A549 (cell line): ENCODE results near the gene PCBP3. TPM values are rescaled to one million over a fixed set of nuclear protein-coding genes. Genes with fewer than 3 reads are reported as not detected.
"Not testable (repeated sequence)": the region's sequence is repeated elsewhere in the genome, so short reads cannot be mapped to it uniquely, and the experiment has no call there.

Experiments used
- ATAC-seq, 2 experiments: fragments of 200-7000 bp in 1 of 2; fragments of >200 bp in 1 of 2; cut with Nextera tagmentation in 1 of 2; cut with Tn5 transposase in 1 of 2; 3 replicates each; pipeline versions ENCODE4 v1.8.0 to v1.9.1; 2018 to 2020; ENCODE audit warnings: mild to moderate bottlenecking in 1 of 2, moderate library complexity in 1 of 2
- CTCF ChIA-PET: fragments of 300-600 bp; sonication (Branson Sonifier 250); formaldehyde crosslinking; extraction: SDS; loops from one replicate; lab custom pipeline; 2021; ENCODE audit warnings: antibody characterized with exemption, inconsistent platforms; lab: Yijun Ruan, JAX
- POLR2A ChIA-PET: fragments of 350-600 bp; formaldehyde crosslinking; extraction: SDS; loops from one replicate; lab custom pipeline; 2021; ENCODE audit warnings: antibody characterized with exemption, inconsistent platforms; lab: Yijun Ruan, JAX
- DNase-seq, 2 experiments: peaks; one replicate each; pipeline versions ENCODE4 v3.0.0 to v3.0.0-alpha.2; 2011 to 2016; ENCODE audit warnings: low read depth in 1 of 2, low spot score in 1 of 2
- FAIRE-seq: peaks from 2 replicates; lab custom pipeline; 2011; peaks lifted over from hg19 to GRCh38; lab: Jason Lieb, UNC
- H3K27ac ChIP-seq, 2 experiments: fragments of >200 bp; sonication (Bioruptor Twin); formaldehyde crosslinking; 3 replicates each; pipeline ENCODE4 v1.5.1; 2016 to 2017
- H3K4me1 ChIP-seq: fragments of >200 bp; sonication (Bioruptor Twin); formaldehyde crosslinking; 3 replicates; pipeline ENCODE4 v1.6.1; 2016
- H3K4me2 ChIP-seq: fragments of >200 bp; sonication (Bioruptor Twin); formaldehyde crosslinking; 3 replicates; pipeline ENCODE4 v1.6.1; 2016
- H3K4me3 ChIP-seq: fragments of >200 bp; sonication (Bioruptor Twin); formaldehyde crosslinking; 3 replicates; pipeline ENCODE4 v1.5.1; 2016
- H3K9me3 ChIP-seq: fragments of >200 bp; sonication (Bioruptor Twin); formaldehyde crosslinking; 3 replicates; pipeline ENCODE4 v1.6.1; 2016
- CBX2 ChIP-seq: fragments of 200-600 bp; sonication (generic); IDR thresholded peaks from 2 replicates; pipeline ENCODE4 v1.6.1; 2016; ENCODE audit warnings: low read depth, mild to moderate bottlenecking, borderline replicate concordance
- CEBPB ChIP-seq, 2 experiments: fragments of >200 bp in 1 of 2; sonication (Bioruptor Twin) in 1 of 2; formaldehyde crosslinking in 1 of 2; IDR thresholded peaks; 2 replicates each; pipeline ENCODE4 v1.6.1; 2012 to 2016
- CHD2 ChIP-seq: fragments of 150-350 bp; IDR thresholded peaks from 2 replicates; pipeline ENCODE4 v1.6.1; 2014; ENCODE audit warnings: low read length; ENCODE audit not compliant: partially characterized antibody
- CHD4 ChIP-seq: fragments of 200-600 bp; sonication (generic); IDR thresholded peaks from 2 replicates; pipeline ENCODE4 v1.6.1; 2016; ENCODE audit warnings: antibody characterized with exemption, mild to moderate bottlenecking, borderline replicate concordance
- FOSB ChIP-seq: fragments of 250-450 bp; sonication (Bioruptor Pico); IDR thresholded peaks from 2 replicates; pipeline ENCODE4 v1.5.0; 2020; ENCODE audit warnings: mild to moderate bottlenecking, moderate library complexity
- HDAC2 ChIP-seq: fragments of 200-600 bp; sonication (generic); IDR thresholded peaks from 2 replicates; pipeline ENCODE4 v1.6.1; 2016
- HOXB5 ChIP-seq: fragments of 250-450 bp; sonication (Bioruptor Pico); IDR thresholded peaks from 2 replicates; pipeline ENCODE4 v1.5.0; 2020; ENCODE audit warnings: mild to moderate bottlenecking, moderate library complexity
- MAFK ChIP-seq: fragments of 450-650 bp; IDR thresholded peaks from 2 replicates; pipeline ENCODE4 v1.6.1; 2014; ENCODE audit not compliant: partially characterized antibody
- MAZ ChIP-seq: fragments of 150-350 bp; IDR thresholded peaks from 2 replicates; pipeline ENCODE4 v1.6.1; 2014; ENCODE audit warnings: antibody characterized with exemption, low read depth, low read length, borderline replicate concordance
- NFE2L2 ChIP-seq: fragments of 150-350 bp; conservative IDR thresholded peaks from 2 replicates; pipeline ENCODE4 v1.6.1; 2014; ENCODE audit warnings: low read length
- NPAS2 ChIP-seq: fragments of 250-450 bp; sonication (Bioruptor Pico); IDR thresholded peaks from 2 replicates; pipeline ENCODE4 v1.8.0; 2022; ENCODE audit warnings: mild to moderate bottlenecking, moderate library complexity, borderline replicate concordance
- PHF8 ChIP-seq: fragments of 200-600 bp; sonication (generic); IDR thresholded peaks from 2 replicates; pipeline ENCODE4 v1.6.1; 2016; ENCODE audit warnings: low read depth, mild to moderate bottlenecking, antibody characterized with exemption, moderate library complexity, borderline replicate concordance
- POLR2AphosphoS2 ChIP-seq: conservative IDR thresholded peaks from 2 replicates; pipeline ENCODE4 v1.6.1; 2012; ENCODE audit warnings: low read length, improper control_type of control experiment, inconsistent platforms
- RAD21 ChIP-seq, 2 experiments: fragments of >200 bp in 1 of 2; sonication (Bioruptor Twin) in 1 of 2; formaldehyde crosslinking in 1 of 2; IDR thresholded peaks in 1 of 2; conservative IDR thresholded peaks in 1 of 2; 2 replicates in 1 of 2; 3 replicates in 1 of 2; pipeline ENCODE4 v1.6.1; 2012 to 2018; ENCODE audit warnings: inconsistent platforms in 1 of 2
- RCOR1 ChIP-seq: fragments of 150-350 bp; IDR thresholded peaks from 2 replicates; pipeline ENCODE4 v1.6.1; 2014; ENCODE audit warnings: antibody characterized with exemption, low read length, low read depth
- ZC3H11A ChIP-seq: fragments of 450-650 bp; IDR thresholded peaks from 2 replicates; pipeline ENCODE4 v1.6.1; 2014; ENCODE audit warnings: antibody characterized with exemption, mild to moderate bottlenecking
- WGBS: methylation state at CpG from one replicate; pipeline ENCODE4 v1.1.6; 2017; ENCODE audit errors: missing lambda C conversion rate; 5-methylcytosine and 5-hydroxymethylcytosine counted together
- polyA plus RNA-seq, 4 experiments: library from polyadenylated mRNA; depleted of rRNA in 3 of 4; stranded (reverse); fragments of >200 nt; fragmentation: RNase III in 1 of 4; extraction: RNeasy Plus Mini Kit Qiagen cat#74134 plus additional on column Dnase treatment in 1 of 4; gene quantifications; 2 replicates in 3 of 4; 3 replicates in 1 of 4; pipeline ENCODE4 v1.2.3, GENCODE V29; 2011 to 2017
- TF ChIP-seq, protein P1 (sequence below): fragments of >200 bp; sonication (Bioruptor Twin); formaldehyde crosslinking; IDR thresholded peaks from 3 replicates; pipeline ENCODE4 v1.6.1; 2016
- TF ChIP-seq, protein P2 (sequence below): fragments of >200 bp; sonication (Bioruptor Twin); formaldehyde crosslinking; IDR thresholded peaks from 3 replicates; pipeline ENCODE4 v1.5.1; 2016

Gene PCBP3
- polyA plus RNA-seq, 2 of the 4 experiments (the other 2 are of a cell fraction) = 0.30 to 0.34 TPM

GRCh38 chr21:45622416-45623097 lies 21.0 kb upstream of the PCBP3 start:
- POLR2A ChIA-PET = no interaction called here
- Histone ChIP-seq H3K9me3 (peaks cover 8% of the 10 kb centered on the region; the same call in 1 of the 3 replicates), H3K4me2 (no peak overlapping the region), H3K27ac (no peak overlapping the region), H3K4me1 (no peaks in the 10 kb centered on the region), H3K4me3 (no peak overlapping the region)
- FAIRE-seq = no peak
- TF ChIP-seq ZC3H11A (no peak), RCOR1 (no peak), MAZ (no peak), HOXB5 (CRISPR knock-in tag) (no peak), CBX2 (no peak), CHD2 (no peak), NFE2L2 (no peak), NPAS2 (CRISPR knock-in tag) (no peak), MAFK (no peak)
- no peak for DNase-seq
- CTCF ChIA-PET = no interaction called here
- ATAC-seq = no peak
- WGBS = 53% methylated on average over 13 of the region's 19 CpGs

DNA sequence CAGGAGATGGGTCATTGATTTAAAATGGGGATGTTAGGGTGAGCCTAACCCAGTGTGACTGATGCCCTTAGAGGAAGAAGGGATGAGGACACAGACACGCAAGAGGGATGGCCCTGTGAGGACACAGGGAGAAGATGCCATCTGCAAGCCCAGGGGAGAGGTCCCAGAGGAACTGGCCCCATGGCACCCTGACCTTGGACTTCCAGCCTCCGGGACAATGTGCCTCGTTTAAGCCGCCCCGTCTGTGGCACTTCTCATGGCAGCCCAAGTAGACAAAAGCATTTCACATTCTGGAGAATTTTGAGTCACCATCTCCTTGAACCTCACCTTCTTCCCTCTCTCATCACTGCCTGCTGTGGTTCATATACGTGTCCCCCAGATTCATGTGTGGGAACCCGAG lies 20.1 kb upstream of the PCBP3 start:
- H3K4me2 ChIP-seq = no peak overlapping the region
- POLR2A ChIA-PET = no interaction called here
- TF ChIP-seq RAD21 (conservative IDR thresholded peaks at IDR 0.05 in 1 of 2, IDR thresholded peaks at IDR 0.05 in 1 of 2) (no peak), CEBPB (IDR thresholded peaks at IDR 0.05) (no peak), PHF8 (no peak), POLR2AphosphoS2 (no peak), NPAS2 (CRISPR knock-in tag) (no peak), FOSB (no peak), CHD4 (no peak), HDAC2 (no peak)
- TF ChIP-seq, protein P1, sequence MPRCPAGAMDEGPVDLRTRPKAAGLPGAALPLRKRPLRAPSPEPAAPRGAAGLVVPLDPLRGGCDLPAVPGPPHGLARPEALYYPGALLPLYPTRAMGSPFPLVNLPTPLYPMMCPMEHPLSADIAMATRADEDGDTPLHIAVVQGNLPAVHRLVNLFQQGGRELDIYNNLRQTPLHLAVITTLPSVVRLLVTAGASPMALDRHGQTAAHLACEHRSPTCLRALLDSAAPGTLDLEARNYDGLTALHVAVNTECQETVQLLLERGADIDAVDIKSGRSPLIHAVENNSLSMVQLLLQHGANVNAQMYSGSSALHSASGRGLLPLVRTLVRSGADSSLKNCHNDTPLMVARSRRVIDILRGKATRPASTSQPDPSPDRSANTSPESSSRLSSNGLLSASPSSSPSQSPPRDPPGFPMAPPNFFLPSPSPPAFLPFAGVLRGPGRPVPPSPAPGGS = no peak
- TF ChIP-seq, protein P2, sequence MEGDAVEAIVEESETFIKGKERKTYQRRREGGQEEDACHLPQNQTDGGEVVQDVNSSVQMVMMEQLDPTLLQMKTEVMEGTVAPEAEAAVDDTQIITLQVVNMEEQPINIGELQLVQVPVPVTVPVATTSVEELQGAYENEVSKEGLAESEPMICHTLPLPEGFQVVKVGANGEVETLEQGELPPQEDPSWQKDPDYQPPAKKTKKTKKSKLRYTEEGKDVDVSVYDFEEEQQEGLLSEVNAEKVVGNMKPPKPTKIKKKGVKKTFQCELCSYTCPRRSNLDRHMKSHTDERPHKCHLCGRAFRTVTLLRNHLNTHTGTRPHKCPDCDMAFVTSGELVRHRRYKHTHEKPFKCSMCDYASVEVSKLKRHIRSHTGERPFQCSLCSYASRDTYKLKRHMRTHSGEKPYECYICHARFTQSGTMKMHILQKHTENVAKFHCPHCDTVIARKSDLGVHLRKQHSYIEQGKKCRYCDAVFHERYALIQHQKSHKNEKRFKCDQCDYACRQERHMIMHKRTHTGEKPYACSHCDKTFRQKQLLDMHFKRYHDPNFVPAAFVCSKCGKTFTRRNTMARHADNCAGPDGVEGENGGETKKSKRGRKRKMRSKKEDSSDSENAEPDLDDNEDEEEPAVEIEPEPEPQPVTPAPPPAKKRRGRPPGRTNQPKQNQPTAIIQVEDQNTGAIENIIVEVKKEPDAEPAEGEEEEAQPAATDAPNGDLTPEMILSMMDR = no peak
- ATAC-seq (no peak), FAIRE-seq (no peak), DNase-seq (no peak)
- peaks cover 8% of the 10 kb centered on the region; the same call in 1 of the 3 replicates for H3K9me3 ChIP-seq
- no peak overlapping the region for H3K4me3 ChIP-seq
- WGBS = 64% methylated on average over 6 of the region's 7 CpGs
- no peak overlapping the region for H3K27ac ChIP-seq
- CTCF ChIA-PET = no interaction called here
- no peaks in the 10 kb centered on the region for H3K4me1 ChIP-seq

- WGBS = 84% methylated on average over 1 of the region's 2 CpGs
- H3K27ac ChIP-seq, H3K4me1 ChIP-seq, DNase-seq, FAIRE-seq, POLR2A ChIA-PET, H3K4me3 ChIP-seq, H3K4me2 ChIP-seq, CTCF ChIA-PET, ATAC-seq, H3K9me3 ChIP-seq: not testable (repeated sequence)
Measured at GRCh38 chr21:45626127-45626526, 17.4 kb upstream of the PCBP3 start.
